HG02763 (cell line): ENCODE measurements around the gene SLC12A4.
"Not testable (repeated sequence)": the region's sequence is repeated elsewhere in the genome, so short reads cannot be mapped to it uniquely, and the experiment has no call there.

ENCODE experiments used
- ATAC-seq: cut with Tn5 transposase; IDR thresholded peaks from one replicate; pipeline ENCODE4 v1.9.1; 2021; ENCODE audit warnings: mild to moderate bottlenecking, moderate library complexity; ENCODE audit not compliant: unreplicated experiment

SLC12A4 gene

DNA sequence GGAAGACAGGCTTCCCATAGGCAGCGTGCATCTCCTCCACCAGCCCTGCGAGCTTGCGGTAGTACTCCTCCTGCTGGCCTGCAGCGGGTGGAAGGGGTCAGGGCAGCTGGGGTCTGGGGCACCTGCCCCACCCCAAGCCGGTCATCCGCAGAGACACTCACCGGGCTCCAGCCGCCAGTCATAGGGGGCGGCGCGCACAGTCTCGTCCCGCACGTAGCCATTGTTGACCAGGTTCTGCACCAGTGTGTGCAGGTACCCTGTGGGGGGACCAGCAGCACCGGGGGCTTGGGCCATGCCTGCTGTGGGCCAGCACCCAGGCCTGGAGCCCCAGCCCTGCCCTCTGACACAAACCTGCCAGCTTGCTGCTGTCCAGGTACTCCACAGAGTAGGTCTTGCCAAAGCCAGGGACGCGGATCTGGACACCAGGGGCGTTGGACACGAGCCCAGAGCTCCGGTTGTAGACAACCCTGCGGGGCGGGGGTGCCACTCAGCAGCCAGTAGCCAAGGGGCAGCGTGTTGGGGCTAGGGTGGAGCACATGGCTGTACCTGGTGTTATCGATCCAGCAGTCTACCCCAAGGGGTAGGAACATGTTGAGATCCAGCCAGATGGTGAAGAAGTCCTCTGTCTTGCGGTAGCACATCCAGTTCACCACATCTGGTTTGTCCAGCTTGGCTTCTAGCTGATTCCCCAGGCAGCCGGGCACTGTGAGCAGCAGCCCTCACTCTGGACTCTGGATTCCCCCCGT, 25.8 kb downstream of the SLC12A4 start:
- no peak for ATAC-seq

DNA sequence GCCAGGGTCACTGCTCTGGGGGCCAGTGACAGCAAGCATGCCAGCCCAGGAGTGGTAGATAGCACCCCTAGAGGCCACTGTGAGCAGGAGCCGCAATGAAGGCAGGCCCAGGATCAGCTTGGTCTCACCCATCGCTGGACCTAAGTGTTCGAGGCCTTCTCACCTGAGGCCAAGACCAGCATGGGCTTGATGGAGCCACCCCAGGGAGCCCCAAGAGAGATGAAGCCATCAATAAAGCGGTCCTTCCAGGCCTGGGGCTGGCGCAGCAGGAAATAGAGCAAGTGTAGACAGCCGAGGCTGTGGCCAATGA, 26.3 kb downstream of the SLC12A4 start:
- no peak for ATAC-seq

DNA sequence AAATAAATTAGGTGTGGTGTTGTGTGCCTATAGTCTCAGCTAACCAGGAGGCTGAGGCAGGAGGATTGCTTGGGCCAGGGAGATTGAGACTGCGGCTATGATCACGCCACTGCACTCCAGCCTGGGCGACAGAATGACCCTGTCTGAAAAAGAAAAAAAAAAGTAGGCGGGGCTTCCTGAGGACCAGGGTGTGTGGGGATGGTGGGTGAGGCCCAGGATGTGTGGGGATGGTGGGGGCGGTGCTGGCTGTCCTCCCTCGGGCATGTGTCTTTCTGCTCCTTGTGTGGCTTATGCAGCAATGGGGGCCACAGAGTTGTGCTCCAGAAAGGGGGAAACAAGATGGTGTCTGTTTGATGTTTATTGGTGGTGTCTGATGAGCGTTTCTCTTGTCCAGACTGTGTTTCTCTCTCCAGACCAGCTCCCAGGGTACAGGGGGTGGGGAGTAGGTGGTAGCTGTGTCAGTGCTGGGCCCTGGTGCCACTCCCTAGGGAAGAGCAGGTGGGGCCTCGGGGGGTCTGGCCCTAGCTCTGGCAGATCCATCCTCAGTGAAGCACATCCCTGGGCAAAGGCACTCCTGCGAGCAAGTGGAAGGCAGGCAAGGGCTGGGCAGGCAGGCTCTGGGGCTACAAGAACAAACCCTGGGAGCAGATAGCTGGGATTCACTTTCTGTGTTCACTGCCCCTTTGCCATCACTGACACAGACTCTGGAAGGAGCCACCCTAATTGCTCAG, 26.8 kb downstream of the SLC12A4 start:
- ATAC-seq: no peak

DNA sequence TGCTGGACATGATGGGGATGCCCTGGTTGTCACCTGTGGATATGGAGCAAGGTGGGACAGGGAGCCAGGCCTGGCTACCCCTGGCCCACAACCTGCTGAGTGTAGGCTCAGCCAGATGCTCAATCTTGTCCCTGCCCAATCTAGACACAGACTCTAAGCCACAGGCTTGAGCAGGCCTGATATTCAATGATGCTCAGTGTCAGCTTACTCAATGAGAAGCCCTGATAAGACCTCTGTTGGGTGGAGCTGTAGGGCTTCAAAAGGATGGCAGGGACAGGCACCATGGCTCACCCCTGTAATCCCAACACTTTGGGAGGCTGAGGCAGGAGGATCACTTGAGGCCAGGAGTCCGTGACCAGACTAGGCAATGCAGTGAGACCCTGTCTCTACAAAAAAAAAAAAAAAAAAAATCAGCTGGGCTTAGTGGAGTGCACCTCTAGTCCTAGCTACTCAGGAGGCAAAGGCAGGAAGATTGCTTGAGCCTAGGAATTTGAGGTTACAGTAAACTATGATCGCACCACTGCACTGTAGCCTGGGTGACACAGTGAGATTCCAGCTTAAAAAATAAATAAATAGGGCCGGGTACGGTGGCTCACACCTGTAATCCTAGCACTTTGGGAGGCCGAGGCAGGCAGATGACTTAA, 27.9 kb downstream of the SLC12A4 start:
- no peak for ATAC-seq

DNA sequence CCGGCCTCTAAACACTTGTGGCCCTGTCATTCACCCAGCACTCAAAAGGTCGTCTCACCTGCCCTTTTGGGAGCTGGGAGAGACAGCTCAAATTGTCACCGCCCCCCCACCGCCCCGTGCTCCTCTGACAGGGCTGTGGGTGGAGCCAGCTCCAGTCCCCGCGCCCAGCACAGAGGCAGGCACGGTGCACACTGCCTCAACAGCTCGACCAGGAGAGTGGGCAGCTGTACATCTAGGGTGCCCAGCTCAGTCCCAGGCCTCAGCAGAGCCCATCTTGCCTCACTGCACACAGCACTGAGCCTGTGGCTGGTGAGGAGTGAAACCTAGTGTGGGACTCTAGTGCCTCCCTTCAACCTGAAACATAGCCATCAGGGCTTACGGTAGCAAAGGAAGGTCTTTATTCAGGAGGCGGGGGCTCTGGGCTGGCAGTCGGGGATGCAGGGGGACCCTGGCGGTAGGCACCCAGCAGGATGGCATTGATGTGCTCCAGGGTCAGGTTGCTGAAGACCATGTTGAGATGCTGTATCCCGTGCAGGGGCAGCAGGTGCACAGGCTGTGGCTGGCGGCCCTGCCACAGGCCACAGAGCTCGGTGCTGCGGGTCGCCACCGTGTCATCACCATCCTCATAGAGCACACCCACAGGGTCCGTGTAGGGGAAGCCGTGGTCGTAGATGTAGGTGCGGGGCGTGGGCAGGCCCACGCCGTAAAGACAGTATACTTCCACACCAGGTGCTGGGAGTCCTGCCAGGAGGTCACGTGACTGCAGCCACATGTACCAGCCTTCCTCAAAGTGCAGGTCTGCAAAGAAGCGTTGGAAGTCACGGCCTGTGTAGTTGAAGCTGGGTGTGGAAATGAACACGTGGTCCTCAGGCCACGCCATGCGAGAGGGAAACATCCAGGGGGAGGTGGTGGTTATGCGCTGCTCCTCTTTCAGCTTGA, 28.7 kb downstream of the SLC12A4 start:
- no peak for ATAC-seq

DNA sequence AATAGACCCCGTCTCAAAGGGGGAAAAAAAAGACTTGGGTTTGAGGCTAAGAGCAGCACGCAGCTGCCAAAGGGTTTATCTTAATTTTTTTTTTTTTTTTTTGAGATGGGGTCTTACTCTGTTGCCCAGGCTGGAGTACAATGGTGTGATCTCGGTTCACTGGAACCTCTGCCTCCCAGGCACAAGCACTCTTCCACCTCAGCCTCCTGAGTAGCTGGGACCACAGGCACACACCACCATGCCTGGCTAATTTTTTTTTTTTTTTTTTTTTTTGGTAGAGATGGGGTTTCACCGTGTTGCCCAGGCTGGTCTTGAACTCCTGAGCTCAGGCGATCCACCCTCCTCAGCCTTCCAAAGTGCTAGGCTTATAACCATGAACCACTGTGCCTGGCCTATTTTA, 30.7 kb downstream of the SLC12A4 start:
- ATAC-seq: not testable (repeated sequence)

DNA sequence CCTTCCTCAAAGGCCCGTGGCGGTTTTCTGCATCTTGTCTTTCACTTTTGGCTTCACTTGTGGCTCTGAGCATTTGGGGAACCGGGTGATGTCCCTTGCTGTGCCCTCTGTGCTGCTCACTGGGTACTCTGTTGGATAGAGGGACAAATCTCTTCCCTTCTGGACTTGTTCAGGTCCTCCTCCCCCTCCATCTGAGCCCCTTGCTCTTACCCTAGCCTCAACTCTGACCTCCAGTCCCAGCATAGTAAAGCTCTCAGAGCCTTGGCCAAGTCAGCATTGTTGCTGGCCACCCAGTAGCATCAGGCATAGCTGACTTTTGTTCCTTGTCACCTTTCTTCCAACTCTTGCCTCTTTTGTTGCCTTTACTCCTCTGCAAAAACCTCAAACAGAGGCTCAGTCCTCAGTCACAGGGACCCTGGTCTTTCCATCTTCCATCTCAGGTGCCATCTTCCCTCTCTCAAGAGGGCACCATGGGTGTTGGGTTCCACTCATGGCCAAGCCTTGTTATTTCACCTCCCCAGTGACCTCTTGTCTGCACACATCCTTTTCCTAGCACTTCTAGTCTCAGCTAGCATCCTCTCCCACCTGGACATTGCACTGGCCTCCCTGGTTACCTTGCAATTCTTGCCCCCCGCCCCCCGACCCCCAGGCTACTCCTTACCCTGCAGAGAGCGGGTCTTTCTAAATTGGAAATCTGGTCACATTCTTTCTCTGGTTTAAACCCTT, 31.4 kb downstream of the SLC12A4 start:
- ATAC-seq: peak; percentile 41

DNA sequence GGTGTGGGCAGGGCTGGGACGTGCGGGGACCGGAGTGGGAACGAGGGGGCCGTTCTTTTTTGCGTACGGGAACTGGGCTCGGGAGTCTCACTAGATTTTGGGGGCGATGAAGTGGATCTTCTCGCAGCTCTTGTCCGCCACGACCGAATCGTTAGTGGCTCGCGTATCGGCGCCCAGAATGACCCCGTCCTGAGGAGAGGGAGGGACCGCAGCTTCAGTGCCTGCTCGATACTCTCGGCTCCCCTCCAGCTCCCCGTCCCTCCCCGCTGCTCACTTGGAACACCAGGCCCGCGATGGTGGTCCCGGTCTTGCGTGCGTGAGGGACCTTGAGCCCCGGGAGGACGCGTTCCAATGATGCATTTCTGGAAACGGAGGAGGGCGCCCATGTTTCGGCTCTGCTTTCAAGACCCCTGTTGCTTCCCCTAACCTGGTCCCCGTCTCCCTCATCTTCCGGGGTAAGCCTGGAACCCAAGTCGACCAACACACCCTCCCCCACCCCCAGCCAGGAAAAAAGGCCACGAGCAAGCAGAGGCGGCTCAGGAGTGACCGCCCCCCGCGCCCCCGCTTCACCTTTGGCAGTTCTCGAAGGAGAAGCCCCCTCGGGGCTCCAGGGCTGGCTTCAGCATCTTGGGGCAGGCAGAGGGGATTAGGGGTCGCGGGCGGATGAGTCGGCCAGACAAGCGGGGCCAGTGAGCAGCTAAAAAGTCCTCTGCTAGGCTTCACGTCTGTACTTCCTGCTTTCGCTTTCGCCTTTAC, 32.1 kb downstream of the SLC12A4 start, which contains the start of gene PSMB10:
Gene PSMB10 (minus strand): TSS at position 727 of the 756 bp plus-strand sequence. CDS start 101 bp downstream, at position 626.
- no peak for ATAC-seq

DNA sequence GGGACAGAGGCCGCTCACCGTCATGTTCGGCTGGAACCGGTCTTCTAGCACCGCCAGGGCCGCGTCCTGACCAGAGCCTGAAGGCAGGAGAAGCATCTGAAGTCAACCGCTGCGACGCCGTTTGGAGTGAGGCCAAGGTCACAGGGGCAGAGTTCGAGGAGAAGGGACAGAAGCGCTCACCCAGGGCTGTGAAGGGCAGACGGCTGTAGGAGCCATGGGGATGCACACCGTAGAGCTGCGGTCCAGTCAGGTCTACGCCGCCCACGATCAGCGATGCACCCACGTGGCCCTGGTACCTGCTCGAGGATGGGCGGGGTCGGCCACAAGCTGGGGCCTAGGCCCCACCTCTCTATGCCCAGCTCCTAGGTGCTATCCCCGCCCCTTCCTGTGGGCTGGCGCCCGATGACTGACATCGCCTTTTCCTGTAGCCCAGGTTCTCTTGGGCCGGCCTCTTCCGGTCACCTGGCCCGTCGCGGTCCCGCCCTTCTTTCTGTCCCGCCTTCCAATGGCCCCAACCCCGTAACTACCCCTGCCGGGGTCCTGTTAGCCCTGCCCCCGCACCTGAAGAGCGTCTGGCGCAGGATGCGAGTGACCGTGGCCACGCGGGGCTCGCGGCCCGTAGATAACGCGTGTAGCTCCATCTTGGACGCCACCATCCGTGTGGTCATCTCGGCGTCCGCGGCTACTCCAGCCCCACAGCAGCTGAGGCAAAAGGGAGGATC, 32.9 kb downstream of the SLC12A4 start:
- peak; percentile 88 for ATAC-seq

DNA sequence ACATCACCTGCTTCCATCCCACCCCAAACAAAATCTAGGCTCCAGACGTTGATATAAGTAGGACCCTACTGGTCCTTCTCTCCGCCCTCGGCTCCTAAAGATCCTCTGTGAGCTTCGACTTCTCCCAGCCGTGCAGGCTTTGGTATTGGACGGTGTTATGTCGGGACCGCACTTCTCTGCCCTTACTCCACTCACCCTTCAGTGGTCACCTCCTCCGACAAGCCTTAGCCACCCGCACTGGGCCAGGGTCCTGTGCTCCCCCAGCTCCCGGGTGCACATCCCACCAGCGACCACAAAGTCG, 33.4 kb downstream of the SLC12A4 start:
- ATAC-seq: no peak

DNA sequence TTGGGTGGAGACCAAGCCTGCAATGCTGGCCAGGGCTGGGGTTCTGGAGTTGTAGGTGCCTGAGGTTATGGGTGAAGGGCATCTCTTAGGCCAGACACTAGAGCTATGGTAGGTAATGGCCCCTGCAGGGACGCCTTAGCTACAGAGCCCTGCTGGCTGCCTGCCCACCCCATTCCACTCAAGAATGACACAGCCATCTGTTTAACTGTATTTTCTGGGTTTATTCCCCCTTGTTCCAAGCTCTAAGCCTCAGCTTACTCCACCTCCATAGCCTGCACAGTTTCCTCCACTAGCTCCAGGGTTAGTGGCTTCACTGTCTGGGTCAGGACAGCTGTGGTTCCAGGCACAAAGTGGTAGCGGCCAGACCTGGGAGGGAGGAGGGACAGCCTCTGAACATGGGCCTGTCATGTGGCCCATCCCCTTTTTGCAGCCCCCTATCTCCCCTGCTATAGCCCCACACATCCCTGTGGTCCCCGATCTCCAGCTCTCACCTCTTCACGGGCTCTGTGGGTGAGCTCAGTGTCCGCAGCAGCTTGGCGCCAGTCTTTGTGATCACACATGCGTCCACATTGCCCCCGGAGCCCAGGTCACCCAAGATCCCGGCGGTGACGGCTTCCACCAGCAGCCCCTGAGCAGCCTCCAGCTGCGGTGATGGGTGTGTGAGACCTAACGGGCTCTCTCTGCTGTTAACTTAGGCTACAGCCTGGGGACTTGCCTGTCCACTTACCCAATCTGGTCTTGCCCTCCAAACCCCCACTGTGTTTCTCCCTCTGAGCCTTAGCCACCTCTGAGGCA, 33.9 kb downstream of the SLC12A4 start:
- no peak for ATAC-seq

DNA sequence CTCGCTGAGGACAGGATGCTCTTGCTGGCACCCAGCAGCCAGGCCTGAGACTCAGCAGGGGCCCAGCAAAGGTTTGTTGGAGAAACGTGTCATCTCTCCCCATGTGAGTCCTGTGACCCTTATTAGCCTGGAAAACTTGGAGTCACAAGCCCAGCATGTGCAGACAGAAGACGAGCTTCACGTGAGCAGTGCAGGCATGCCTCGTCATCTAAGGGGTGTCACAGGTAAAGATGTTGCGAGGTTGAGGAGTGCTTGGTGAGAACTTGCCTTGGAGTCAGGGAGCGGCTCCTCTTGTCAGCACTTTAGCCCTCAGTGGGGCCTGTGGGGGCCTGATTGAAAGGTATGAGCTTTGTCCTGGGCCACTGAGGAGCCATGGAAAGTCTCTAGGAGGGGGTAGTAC, 34.6 kb downstream of the SLC12A4 start:
- ATAC-seq: no peak

DNA sequence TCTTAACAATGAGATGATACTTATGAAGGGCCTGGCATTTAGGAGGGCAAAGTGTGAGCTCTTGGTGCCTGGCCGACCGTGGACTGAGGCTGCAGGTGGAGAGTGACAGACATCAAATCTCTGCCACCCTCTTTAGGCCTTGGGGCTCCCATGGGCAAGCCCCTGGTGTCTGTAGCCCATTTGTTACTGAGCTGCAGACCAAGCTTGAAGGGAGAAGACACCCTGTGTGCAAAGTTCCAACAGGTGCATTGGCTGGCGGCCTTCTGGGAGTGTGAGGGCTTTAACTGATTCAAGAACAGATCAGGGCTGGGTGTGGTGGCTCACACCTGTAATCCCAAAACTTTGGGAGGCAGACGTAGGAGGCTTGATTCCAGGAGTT, 36.0 kb downstream of the SLC12A4 start:
- no peak for ATAC-seq

DNA sequence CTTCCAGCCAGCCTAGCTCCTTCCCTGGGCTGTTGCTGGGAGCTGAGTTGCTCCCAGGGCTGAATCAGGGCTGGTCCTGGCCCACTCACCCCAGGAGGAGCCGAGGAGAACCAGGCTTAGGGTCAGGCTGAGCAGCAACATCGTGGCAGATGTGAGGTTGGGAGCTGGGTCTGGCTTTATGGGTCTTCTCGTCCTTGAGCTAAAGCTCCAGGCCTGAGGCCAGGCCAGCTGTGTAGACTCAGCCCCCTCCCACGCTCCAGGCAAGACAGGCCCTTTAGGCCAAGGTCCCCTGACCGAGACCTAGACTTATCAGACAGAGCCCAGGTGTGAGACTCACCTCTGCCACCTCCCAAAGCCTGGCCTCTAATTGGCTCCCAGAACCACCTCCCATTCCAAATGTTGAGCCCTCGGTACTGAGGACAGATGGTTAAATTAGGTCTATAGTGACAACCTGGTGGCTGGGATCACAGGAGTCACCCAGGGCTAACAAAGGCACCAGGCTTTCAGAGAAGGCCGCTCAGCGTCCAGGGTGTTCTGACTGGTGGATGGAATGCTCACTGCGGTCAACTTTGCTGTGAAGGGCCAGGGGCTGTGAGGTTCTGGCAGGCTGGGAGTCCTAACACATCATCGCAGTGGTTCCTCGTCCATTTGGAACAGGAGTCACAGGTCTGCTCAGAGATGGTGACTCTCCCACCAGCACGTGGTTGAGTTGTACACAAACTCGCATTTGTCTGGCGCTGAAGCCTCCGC, 36.5 kb downstream of the SLC12A4 start, which contains the start of gene CTRL:
Gene CTRL (minus strand): TSS at position 151 of the 750 bp plus-strand sequence. CDS start 10 bp downstream, at position 141.
- ATAC-seq: no peak

DNA sequence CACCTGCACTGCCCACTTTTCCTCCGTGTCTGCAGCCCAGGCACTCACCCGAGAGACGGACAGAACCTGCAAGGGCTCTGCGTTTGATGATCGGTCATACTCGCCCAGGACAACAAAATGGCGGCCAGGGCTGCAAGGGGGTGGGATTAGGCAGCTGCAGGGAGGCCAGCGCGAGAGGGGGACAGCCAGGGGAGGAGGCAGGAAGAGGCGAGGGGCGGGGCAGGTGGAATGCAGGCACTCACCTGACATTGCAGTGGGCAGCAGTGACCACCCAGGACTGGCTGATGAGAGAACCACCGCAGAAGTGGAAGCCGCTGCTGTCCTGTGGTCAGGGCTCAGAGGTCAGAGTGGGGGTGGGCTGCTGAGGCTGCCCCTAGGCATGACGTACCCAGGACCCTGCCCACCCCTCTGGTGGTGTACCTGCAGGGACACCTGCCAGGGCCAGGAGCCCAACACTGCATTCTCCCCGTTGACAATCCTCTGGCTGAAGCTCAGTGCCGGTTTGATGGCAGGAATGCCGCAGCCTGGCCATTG, 37.7 kb downstream of the SLC12A4 start:
- ATAC-seq: no peak

DNA sequence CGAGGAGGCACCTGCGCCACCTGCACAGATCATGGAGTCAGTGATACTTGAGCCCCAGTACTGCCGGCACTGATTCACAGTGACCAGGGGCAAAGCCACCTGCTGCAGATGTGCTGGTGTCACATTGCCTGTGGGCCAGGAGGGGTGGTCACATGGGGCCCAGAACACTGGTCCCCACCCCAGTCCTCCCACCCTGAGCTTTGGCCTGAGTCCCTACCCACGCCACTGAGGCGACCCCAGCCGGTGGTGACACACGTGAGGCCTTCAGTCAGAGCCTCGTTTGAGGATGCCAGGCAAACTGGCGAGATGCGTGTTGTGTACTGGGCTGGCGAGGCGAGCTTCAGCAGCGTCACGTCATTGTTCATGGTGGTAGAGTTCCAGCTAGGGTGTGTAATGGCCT, 38.2 kb downstream of the SLC12A4 start:
- no peak for ATAC-seq
